Hematopoietic multipotent progenitor cell treated with erythropoietin and hydrocortisone succinate and interleukin-3 and kit ligand, for 17 days (in vitro differentiated cells): ENCODE data around the gene CYP2E1.
"Not testable (repeated sequence)": the region's sequence is repeated elsewhere in the genome, so short reads cannot be mapped to it uniquely, and the experiment has no call there.

Experiments used
- DNase-seq: peaks from one replicate; pipeline ENCODE4 v3.0.0-alpha.2; 2015; ENCODE audit warnings: low spot score

The CYP2E1 gene

DNA sequence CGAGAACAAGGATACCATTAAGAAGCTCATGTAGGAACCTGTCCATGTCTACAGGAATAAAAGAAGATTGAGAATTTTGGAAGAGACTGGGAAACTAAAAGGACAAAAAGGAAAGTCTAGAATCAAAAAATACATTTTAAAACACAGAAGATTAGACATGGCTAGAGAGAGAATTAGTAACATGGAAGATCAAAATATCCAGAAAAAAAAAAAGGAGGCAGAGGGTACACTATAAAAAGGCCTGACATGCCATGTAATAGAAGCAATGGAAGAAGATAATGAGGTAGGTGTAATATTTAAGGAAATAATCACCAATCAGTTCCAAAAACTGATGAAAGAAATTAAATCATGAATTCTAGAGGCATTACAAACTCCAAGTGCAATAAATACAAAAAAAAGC, 46.3 kb downstream of the CYP2E1 start:
- not testable (repeated sequence) for DNase-seq

DNA sequence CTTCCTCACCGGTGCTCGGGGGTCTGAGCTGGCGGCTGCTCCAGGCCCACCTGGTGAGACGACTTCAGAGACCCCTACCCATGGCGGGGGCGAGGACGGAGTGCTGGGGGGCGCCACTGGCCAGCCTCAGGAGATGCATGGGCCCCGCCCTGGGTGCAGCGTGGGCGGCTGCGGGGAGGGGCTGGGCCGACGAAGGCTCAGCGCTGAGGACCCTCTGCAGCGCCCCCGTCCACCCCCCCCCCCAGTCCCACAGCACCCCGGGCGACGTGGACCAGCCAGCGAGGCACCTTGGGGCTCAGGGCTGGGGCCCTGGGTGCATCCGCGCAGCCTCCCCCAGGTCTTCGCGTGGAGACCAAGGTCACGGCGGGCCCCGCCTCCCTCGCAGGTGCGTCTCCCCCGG, 49.9 kb downstream of the CYP2E1 start:
- DNase-seq = not testable (repeated sequence)
